Testis (tissue), 2 donors: ENCODE results near the gene ZBTB4.

Experiments used
- POLR2A ChIP-seq: fragments of 450-650 bp; IDR thresholded peaks from one replicate; pipeline ENCODE4 v1.6.1; 2017; ENCODE audit warnings: antibody characterized with exemption, mild to moderate bottlenecking, moderate library complexity
- TF ChIP-seq, protein P1 (sequence below), 3 experiments: fragments of 450-650 bp in 2 of 3; fragments of 200-600 bp in 1 of 3; sonication (generic) in 1 of 3; IDR thresholded peaks; one replicate each; pipeline ENCODE4 v1.5.1; 2016 to 2019; ENCODE audit warnings: antibody characterized with exemption in 3 of 3, mild to moderate bottlenecking in 2 of 3, moderate library complexity in 1 of 3

DNA sequence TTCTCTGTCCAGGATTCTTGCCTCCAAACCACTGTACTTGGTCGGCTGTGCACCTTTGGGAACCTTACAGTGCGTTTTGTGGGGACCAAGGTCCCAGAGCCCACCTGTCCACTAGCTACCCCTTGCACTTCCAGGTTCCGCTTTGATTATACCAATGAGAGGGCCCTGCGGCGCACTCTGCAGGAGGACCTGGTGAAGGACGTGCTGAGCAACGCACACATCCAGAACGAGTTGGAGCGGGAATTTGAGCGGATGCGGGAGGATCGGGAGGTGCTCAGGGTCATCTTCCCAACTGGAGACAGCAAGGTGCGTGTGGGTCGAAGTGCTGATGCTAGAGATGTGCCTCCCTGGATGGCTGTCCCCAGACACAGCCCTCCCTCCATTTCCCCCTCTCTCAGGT is 23.6 kb upstream of the ZBTB4 start:
- TF ChIP-seq, protein P1, sequence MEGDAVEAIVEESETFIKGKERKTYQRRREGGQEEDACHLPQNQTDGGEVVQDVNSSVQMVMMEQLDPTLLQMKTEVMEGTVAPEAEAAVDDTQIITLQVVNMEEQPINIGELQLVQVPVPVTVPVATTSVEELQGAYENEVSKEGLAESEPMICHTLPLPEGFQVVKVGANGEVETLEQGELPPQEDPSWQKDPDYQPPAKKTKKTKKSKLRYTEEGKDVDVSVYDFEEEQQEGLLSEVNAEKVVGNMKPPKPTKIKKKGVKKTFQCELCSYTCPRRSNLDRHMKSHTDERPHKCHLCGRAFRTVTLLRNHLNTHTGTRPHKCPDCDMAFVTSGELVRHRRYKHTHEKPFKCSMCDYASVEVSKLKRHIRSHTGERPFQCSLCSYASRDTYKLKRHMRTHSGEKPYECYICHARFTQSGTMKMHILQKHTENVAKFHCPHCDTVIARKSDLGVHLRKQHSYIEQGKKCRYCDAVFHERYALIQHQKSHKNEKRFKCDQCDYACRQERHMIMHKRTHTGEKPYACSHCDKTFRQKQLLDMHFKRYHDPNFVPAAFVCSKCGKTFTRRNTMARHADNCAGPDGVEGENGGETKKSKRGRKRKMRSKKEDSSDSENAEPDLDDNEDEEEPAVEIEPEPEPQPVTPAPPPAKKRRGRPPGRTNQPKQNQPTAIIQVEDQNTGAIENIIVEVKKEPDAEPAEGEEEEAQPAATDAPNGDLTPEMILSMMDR (IDR thresholded peaks at IDR 0.05): no peak
- TF ChIP-seq POLR2A: no peak
